Measurements from ENCODE around the gene TPX2.

DNA sequence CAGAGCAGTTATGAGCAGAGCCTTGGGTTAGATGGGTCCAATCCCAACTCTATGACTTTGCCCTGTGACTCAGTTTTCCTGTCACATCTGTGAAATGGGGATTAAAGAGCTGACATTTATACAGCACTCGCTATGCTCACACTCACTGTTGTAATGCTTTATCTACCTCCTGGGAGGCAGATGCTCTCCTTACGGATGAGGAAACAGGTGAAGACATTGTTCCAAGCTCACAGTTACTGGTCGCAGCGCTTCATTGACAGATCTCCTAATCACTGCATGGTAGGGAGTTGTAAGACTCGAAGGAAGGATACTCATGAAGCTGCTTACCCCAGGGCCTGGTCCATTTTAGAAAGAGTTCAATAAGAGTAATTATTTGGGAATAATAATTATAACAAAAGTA, 77.1 kb downstream of the TPX2 start:
- no peak for TF ChIP-seq CTCF (IDR thresholded peaks at IDR 0.05; ENCODE audit: low read length)
- no peak for TF ChIP-seq EZH2 (IDR thresholded peaks at IDR 0.05; ENCODE audit: borderline replicate concordance, low read length)
